Mesenteric fat pad (tissue), 1 donor: ENCODE measurements around the gene ELF3. TPM values are rescaled to one million over a fixed set of nuclear protein-coding genes. Genes with fewer than 3 reads are reported as not detected.
"Not testable (repeated sequence)": the region's sequence is repeated elsewhere in the genome, so short reads cannot be mapped to it uniquely, and the experiment has no call there.

Experiments
- DNase-seq: peaks from one replicate; pipeline ENCODE4 v3.0.0-alpha.2; 2020; ENCODE audit warnings: low spot score
- total RNA-seq: library from RNA; stranded (reverse); fragmentation: NEBNext Ultra II Directional; extraction: Animal tissue kit (Norgen Biotek cat#: 25700); gene quantifications from one replicate; pipeline ENCODE4 v1.2.1, GENCODE V29; 2021
- donor health status: DM: yes; HTN: yes; CAD: no.

ELF3 gene
- total RNA-seq, 1 donor from 2014 or later = 1.9 TPM

DNA sequence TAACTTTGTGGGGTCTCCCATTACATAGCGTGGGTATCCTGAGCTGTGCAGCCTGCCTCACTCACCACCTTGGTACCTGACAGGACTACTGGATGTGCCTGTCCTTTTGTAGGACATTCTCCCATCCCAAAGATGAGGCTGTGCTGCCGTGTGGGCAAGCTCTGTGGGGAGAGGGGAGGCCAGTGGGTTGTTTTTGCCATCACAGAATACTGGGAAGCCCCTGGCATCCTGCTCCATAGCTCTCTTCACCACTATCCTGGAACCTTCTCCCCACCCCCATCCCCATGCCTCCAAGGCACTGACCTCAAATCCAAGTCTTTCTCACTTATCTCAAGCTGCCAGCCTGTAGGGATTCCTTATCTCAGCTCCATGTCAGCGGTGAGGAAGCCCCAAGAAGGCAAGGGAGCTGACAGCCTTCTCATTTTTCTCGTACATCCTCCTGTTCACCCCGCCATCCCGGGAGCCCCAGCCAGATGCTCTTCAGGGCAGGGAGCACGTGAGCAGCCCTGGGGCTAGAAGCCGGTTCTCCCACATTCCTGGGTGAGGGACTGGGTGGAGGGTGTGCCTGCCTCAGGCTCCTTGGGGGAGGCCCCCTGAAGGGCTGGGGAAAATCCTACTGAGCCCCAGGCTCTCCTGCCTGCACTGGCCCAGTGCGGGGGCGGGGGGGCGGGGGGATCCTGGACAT lies 2.4 kb upstream of the ELF3 start:
- no peak for DNase-seq

DNA sequence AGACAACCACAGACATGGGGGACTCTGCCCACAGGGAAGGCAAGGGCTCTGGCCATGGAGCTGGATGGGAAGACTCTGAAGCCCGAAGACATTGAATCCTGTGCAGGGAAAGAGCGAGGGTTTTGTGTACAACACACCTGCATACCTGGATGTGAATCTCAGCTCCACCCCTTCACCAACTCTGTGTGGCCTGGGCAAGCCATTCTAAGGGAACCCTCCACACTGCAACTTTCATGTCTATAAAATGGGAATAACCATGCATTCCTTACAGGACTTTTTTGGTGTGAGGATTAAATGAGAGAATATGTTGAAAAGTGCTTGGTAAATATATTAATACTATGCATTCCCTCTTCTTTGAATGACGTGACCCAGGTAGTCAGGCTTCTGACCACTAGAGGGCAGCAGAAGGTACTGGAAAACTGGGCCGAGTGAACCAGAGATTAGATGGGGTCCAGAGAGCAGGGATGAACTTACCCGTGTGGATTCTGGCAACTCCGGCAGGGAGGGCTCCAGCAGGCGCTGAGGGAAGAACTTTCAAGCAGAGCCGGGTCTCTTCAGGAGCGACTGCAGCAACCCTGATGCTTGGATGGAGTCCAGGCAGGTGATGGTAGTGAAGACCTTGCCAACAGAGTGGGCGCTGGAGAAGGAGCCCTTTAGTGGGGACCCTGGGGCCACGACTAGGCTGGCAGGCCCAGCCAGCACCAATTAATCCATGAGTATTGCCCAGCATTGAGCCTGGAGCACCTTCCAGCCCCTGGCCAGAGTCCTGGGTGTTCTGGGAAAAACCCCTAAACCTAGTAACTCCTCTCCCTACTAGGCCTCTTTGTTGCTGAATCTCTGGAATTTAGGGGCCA lies 834 bp upstream of the ELF3 start:
- no peak for DNase-seq

DNA sequence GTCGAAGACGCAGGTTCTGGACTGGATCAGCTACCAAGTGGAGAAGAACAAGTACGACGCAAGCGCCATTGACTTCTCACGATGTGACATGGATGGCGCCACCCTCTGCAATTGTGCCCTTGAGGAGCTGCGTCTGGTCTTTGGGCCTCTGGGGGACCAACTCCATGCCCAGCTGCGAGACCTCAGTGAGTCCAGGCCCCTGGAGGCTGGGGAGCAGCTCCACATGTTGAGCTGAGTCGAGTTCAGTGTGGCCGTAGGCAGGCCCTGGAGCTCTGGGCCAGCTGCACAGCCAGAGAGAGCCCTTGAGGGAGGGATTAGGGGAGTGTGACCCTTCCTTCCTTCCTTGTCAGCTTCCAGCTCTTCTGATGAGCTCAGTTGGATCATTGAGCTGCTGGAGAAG lies 1.6 kb downstream of the ELF3 start:
- DNase-seq = no peak

DNA sequence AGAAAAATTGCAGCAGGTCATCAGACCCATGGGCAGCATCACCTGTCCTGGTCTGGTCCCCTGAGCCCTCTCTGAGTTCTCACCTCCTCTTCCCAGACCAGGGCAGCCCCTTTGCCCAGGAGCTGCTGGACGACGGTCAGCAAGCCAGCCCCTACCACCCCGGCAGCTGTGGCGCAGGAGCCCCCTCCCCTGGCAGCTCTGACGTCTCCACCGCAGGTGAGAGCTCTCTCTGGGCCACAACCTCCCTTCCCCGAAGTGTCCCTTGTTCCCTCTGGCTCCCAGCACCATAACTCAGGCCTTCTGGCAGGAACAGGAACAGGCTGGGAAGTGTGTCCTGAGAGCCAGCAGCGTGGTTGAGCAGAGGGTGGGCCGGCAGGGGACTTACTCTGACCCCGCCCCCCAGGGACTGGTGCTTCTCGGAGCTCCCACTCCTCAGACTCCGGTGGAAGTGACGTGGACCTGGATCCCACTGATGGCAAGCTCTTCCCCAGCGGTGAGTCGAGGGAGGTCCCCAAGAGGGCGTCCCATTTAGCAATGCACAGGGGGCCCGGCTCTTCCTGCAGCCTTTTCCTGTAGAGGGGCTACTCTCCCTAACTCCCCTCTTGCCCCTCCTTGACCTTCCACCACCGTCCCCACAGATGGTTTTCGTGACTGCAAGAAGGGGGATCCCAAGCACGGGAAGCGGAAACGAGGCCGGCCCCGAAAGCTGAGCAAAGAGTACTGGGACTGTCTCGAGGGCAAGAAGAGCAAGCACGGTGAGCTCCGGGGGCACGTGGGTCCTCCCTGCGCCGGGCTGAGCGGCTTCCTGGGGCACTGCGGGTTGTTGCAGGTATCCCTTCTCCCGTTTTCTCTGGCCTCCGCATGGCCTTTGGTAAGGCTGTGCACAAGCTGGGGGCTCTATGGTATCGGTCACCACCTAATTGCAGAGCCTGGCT lies 2.4 kb downstream of the ELF3 start:
- no peak for DNase-seq

DNA sequence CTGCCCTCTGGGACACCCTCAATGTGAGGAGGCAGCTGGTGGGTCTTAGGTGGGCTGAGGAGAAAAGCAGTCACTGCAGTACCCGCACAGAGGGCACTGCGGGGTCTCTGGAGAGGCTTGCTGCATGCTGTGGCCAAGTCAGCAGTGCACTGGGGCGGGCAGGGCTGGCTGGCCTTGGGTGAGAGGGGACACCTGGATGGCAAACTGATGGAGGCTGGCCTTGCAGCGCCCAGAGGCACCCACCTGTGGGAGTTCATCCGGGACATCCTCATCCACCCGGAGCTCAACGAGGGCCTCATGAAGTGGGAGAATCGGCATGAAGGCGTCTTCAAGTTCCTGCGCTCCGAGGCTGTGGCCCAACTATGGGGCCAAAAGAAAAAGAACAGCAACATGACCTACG lies 3.2 kb downstream of the ELF3 start:
- DNase-seq = no peak

DNA sequence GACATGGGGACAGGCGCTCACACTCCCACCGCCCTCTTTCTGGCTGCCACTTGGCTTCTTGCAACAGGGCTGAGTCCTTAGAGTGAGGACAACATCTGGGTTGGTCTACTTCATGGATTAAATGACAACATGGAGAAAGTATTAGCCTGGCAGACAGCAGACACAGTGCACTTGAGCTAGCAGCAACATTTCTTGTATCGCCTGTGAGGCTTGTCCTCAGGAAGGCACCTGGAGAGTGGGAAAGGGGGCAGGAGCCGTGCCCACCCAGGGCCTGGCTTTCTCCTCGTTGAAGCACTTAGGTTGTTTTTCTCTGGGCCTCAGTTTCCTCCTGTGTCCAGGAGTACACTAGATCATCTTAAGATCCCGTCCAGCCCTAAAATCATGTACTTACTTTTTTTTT lies 3.7 kb downstream of the ELF3 start:
- DNase-seq = no peak

DNA sequence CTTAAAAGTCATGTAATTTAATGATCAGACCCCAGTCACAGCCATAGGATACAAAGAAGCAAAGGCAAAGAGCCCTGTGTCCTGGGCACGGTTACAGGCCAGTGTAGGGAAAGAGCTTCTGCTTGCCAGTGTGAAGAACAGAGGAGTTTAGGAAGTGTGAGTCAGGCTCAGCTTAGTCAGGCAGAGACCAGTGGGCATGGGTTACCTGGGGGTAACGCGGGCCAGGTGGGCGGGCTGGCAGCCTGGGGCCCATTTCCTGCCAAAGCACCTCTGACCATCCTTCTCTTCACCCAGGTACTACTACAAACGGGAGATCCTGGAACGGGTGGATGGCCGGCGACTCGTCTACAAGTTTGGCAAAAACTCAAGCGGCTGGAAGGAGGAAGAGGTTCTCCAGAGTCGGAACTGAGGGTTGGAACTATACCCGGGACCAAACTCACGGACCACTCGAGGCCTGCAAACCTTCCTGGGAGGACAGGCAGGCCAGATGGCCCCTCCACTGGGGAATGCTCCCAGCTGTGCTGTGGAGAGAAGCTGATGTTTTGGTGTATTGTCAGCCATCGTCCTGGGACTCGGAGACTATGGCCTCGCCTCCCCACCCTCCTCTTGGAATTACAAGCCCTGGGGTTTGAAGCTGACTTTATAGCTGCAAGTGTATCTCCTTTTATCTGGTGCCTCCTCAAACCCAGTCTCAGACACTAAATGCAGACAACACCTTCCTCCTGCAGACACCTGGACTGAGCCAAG lies 4.7 kb downstream of the ELF3 start:
- DNase-seq = no peak

DNA sequence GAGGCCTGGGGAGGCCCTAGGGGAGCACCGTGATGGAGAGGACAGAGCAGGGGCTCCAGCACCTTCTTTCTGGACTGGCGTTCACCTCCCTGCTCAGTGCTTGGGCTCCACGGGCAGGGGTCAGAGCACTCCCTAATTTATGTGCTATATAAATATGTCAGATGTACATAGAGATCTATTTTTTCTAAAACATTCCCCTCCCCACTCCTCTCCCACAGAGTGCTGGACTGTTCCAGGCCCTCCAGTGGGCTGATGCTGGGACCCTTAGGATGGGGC lies 5.2 kb downstream of the ELF3 start:
- DNase-seq = no peak

DNA sequence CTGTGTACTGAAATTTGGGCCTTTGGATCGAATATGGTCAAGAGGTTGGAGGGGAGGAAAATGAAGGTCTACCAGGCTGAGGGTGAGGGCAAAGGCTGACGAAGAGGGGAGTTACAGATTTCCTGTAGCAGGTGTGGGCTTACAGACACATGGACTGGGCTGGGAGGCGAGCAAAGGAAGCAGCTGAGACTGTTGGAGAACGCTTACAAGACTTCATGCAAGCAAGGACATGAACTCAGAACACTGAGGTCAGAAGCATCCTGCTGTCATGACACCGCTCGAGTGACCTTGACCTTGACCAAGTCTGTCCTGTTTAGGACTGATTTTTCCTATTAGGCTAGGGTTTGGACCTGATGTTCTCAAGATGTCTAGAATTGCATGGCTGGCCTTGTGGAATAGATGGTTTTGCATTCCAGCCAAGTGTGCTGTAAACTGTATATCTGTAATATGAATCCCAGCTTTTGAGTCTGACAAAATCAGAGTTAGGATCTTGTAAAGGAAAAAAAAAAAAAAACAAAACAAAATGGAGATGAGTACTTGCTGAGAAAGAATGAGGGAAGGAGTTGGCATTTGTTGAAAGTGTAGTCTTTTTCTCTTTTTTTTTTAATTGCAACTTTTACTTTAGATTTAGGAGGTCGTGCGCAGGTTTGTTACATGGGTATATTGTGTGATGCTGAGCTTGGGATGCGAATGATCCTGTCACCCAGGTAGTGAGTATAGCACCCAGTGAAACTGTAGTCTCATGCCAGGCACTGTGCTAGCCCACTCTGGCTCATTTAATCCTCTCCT lies 5.8 kb downstream of the ELF3 start:
- no peak for DNase-seq

DNA sequence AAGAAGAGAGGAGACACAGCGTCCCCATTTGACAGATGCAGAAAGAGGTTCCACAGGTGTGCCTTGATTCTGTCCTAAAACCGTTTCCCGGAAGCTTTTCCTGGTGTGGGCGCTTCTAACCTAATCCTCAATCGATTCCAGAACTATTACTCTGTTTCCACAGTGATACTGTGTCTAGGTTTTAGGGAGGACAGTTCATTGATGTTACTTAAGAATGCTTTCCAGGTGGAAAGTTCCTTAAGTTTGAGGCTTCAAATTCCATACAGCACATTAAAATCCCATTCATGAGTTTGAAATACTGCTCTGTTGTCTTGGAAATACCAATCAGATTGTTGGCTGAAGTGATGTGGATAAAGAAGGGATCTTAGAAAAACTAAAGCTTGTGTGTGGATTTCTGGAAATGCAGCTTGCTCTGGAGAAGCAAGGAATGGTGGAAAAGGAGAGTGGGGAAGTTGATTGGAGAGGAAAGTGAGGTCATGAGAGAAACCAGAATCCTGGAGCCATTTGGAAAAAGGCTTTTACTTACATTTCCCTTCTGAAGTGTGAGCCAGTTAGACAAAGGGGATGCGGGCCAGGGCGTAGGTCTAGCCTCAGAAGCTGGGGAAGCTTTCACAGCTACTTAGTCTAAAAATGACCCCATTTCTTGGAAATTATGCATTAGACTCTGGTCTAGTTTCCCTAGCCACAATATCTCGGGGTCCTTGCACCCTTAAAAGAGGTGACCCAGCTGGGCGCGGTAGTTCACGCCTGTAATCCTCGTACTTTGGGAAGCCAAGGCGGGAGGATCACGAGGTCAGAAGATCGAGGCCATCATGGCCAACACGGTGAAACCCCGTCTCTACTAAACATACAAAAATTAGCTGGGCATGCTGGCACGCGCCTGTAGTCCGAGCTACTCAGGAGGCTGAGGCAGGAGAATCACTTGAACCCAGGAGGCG lies 6.7 kb downstream of the ELF3 start:
- DNase-seq = no peak

DNA sequence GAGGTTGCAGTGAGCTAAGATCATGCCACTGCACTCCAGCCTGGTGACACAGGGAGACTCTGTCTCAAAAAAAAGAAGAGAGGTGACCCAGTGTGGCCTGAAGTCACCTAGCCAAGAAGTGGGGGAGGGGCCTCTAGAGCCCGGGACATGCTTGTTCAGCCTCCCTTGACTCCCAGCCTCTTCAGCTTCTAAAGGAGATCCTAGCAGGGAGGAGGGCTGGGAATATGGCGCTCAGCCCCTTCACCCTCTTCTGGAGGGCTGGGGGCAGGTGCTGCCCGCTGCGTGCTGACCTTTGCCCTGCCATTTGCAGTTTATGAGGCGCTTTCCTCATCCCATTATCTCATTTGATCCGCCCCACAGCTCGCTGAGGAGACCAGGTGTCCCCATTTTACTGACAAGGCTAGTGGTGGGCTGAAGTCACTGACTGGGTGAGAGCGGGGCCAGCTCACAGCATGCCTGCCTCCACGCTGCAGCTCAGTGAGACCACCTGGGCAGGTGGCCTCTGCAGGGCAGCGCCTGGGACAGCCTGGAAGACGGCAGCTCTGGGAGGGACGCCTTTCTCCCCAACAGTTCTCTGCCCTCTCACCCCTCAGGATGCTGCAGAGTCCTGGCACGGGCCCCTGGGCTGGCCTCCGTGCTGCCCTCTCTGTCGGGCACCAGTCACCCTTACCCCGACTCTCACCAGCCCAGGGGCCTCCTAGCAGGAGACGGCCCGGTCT lies 7.5 kb downstream of the ELF3 start:
- DNase-seq = no peak

DNA sequence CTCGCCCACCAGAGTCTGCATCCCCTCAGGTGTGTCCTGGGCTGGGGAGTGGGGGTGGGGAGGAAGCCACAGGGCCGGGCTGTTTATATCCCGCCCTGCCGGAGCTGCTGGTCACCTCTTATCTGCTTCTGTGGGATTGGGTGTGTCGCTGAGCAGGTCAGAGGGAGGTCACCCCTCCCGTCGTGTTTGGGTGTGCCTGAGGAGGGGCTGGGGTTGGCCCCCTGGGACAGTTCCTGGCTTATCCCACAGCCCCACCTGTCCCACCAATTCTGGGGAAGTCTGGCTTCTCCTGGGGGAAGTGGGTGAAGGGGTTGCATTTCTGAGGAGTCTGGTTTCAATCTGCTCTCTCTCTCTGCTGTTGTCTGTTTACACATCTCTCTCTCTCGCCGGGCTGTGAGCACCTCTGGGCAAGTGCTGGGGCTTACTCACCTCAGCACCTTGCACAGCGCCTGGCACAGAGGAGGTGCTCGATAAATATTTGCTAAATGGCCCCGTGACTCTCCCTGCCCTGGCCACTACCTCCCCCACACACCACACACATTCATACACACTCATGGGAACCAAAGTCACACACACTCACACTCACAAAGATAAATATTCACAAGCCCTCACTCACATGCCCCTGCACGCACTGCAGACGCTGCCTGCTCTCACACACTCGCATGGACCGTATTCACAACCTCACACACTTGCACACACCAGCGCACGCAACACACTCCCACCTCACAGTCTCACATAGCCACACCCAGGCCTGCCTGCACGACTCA lies 8.3 kb downstream of the ELF3 start:
- DNase-seq = no peak

DNA sequence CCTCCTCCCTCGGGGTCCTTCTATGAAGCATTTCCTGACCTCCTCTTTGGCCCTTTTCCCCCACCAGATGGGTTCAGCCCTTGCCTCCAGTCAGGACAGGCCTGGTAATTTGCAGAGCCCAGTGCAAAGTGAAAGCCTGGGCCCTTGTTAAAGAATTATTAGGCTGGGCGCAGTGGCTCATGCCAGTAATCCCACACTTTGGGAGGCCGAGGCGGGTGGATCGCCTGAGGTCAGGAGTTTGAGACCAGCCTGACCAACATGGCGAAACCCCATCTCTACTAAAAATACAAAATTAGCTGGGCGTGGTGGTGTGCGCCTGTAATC lies 8.8 kb downstream of the ELF3 start:
- not testable (repeated sequence) for DNase-seq

DNA sequence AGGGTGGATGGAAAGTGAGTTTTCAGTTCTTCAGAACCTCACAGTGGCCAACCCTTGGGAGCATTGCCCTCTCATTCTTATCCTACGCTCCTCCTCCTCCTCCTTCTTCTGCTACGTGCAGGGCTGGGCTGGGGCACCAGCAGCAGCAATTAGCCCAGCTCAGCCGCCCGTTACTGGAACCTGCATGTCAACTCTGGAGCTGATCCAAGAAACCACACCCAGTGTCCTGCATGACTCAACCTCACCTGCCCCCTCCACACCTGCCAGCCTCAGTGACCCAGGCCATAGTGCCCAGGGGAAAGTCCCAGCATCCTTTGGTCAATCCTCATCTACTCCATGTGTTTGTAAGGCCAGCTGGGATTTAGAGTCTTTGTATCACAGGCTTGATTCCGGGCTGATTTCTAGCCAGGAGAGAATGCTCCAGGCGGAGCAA lies 12.6 kb downstream of the ELF3 start:
- no peak for DNase-seq

DNA sequence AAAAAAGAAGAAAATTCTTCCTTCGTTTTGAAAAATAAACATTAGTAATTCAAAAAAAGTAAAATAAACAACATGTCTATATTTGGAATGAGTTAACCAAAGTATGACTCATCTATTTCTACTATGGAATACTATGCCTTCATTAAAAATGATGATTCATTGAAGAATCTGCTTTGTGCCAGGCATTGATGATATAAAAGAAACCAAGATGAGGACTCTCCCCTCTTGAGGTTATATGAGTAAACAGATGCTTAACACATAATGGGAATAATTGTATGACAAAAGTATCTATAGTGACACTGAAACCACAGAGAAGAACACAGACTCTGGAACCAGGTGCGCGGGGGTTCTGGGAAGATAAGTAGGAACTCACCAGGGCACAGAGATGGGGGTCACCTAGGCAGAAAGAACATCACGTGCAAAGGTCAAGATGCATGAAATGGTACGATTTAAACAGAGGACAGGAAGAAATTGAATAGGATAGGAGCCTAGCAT lies 18.8 kb downstream of the ELF3 start:
- DNase-seq = no peak

DNA sequence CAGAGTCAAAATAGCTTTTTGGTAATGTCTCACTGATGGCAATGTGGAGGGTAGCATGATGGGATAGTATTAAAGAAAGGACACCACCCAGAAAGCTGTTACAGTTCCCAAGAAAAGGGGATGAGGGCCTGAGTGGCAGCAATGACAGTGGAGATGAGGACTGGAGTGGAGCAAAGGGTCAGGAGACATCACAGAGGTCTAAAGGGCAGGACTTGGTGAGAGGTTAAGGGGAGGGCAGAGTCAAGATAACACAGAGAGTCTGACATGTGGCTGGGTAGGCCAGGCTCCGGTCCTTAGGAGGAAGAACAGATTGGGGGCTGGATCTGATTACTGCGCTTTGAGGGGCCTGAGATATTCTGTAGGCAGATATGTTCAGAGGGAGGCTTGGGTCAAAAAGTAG lies 19.3 kb downstream of the ELF3 start:
- DNase-seq = no peak

DNA sequence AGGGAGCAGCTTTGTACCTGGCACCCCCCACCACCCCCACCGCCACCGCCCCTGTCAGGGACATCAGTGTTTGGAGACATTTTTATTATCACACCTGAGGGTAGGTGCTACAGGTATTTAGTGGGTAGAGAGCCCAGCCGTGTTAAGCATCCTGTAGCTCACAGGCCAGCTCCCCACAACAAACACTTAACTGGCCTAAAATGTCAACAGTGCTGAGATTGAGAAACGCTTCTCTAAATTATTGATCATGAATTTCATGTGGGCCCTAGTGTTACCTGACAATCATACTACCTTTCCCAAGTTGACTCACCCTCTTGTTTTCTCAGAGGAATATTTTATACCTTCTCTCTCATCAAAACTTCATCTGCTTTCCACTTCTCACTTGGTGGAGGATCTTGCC lies 21.4 kb downstream of the ELF3 start:
- DNase-seq = no peak

DNA sequence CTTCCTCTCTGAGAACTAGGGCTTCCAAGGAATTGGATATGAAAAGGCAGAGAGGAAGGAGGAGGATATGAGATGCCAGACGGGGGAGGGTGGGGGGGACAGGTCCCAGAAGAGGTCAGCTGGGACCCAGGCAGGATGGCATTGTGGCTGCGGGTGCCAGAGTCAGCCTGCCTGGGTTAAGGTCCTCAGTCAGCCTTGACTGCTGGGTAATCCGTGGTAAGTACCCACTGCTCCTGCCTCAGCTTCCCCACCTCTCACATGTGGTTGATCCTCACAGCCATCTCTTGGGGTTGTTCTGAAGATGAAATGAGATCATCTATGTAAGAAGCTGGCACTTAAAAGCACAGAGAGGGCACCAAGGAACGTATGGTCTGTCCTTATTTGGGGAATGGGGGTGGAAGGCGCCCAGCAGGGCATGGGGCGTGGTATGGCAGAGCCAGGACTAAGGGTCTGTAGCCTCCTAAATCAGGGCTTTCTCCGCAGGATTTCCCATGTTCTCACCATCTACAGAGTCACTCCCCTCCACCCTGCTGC lies 23.8 kb downstream of the ELF3 start:
- no peak for DNase-seq
